HG03103 (cell line): ENCODE measurements around the gene VSNL1.

ENCODE experiments used
- ATAC-seq: cut with Tn5 transposase; IDR thresholded peaks from one replicate; pipeline ENCODE4 v1.9.1; 2021; ENCODE audit warnings: low read depth; ENCODE audit not compliant: unreplicated experiment

The VSNL1 gene

GRCh38 chr2:17579605-17580318 lies 39.3 kb downstream of the VSNL1 start:
- no peak for ATAC-seq

- ATAC-seq, result no peak
Measured at GRCh38 chr2:17580319-17580715, 39.8 kb downstream of the VSNL1 start.

DNA sequence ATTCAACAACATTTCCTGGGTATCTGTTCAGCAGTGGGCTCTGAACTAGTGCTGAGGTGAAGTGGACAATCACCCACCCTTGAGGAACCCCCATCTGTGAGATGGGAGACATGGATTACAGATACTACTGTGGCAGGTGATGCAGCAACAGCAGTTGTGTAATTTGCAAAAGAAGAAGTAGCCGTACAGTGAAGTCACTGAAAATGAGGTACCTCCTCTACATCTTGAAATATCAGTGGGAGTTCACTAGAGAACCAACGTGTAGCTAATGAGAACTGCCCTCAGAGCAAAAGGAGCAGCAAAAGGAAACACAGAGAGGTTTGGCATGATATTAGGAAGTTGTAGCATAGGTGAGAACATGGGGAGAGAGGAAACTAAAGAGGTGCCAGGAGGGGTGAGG lies 41.3 kb downstream of the VSNL1 start:
- no peak for ATAC-seq

DNA sequence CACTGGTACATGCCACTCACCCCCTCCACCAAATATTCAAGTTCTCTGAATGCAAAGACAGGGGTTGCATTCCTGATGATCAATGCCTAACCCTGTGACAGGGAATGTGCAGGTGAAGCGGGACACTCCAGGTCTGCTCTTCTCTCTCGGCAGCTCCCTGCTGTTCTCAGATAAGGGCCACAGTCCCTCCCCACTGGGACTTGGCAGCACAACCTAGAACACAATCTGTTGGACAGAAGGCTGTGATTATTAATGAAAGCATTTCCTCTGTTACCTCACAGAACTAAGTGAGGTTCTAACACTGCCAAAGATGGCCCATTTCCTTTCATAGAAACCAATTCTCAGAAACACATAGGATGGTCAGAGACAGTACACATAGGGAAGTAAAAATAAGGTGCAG lies 42.7 kb downstream of the VSNL1 start:
- no peak for ATAC-seq

GRCh38 chr2:17583646-17584045 lies 43.1 kb downstream of the VSNL1 start:
- no peak for ATAC-seq

GRCh38 chr2:17584689-17585088 lies 44.2 kb downstream of the VSNL1 start:
- ATAC-seq, result no peak

DNA sequence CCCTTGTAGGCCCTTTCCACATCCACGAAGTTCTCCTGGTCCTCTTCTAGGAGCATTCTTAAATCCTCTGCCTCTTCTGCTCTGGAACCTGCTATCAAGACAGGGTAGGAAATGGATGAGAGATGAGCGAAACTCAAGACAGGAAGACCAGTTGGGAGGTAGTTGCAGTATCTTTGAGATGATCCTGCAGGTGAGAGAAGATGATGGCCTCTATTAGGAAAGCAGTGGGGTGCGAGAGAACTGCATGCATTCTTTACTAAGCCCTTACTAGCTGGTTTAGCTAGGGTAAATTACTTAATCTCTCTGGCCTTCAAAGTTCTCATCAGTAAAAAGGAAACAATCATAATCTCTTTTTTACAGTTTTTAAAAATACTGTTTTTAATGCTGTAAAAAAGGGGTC lies 47.0 kb downstream of the VSNL1 start:
- no peak for ATAC-seq

- ATAC-seq, result no peak
Measured at GRCh38 chr2:17588031-17588430, 47.5 kb downstream of the VSNL1 start.

GRCh38 chr2:17589406-17590035 lies 49.0 kb downstream of the VSNL1 start:
- ATAC-seq, result no peak

DNA sequence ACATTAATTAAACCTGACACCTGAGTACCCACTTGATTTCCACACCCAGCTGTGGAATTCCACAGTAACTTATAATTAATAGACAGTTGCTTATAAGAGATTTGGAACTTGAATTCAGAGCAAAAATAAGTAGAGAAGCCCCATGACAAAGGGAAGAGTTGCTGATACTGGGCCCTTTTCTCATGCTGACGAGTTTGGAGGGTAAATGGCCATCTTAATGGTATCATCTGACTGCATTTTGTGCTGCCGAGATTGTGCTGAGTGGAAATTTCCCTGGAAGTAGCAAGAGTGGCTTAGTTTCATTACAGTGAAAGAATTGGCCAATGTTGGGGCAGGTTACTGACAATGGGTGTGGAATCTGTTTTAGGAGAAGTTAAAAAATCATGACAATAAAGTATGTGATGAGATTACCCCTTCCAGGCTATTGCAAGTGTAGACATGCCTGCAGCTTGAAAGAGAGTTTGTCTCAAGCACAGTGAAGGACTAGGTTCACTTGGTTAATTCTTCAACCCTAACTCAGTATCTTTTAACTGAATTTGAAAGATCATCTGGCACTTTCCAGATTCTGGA lies 49.9 kb downstream of the VSNL1 start:
- ATAC-seq, result no peak

- ATAC-seq, result no peak
Measured at GRCh38 chr2:17591846-17592245, 51.4 kb downstream of the VSNL1 start.

GRCh38 chr2:17592731-17593409 lies 52.4 kb downstream of the VSNL1 start:
- no peak for ATAC-seq

- no peak for ATAC-seq
Measured at GRCh38 chr2:17593445-17593840, 52.9 kb downstream of the VSNL1 start.

DNA sequence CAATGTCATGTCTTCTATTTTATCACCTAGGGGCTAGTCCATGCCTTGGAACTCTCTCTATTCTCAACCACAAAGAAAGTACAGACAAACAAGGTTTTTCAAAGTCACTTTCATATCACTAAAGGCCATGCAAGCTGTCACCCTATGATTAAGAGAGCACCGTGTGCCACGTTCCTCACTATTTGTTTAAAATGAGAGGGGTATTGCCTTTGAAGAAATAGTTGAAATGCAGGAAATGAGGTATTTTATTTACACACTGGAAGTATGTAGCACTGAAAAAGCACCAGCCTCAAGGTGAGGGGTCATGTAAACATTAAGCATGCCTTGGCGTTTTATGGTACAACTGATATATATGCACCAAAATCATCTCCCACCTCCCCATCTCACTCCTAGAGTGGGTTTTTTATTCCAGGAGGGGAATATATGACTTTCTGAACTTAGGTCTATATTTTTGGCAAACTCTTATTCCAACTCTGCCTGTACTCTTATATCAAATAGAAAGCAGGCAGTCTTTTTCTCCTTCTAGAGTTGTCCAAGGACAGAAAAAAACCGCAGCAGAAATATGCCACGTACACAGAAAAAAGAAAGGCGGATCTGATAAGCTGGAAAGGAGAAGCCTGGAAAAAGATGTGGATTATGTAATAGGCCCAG lies 53.5 kb downstream of the VSNL1 start:
- no peak for ATAC-seq

GRCh38 chr2:17594533-17595401 lies 54.3 kb downstream of the VSNL1 start:
- no peak for ATAC-seq

GRCh38 chr2:17599617-17600016 lies 59.1 kb downstream of the VSNL1 start:
- no peak for ATAC-seq

GRCh38 chr2:17600556-17601204 lies 60.2 kb downstream of the VSNL1 start:
- ATAC-seq, result no peak

GRCh38 chr2:17604050-17604449 lies 63.6 kb downstream of the VSNL1 start:
- ATAC-seq, result no peak

DNA sequence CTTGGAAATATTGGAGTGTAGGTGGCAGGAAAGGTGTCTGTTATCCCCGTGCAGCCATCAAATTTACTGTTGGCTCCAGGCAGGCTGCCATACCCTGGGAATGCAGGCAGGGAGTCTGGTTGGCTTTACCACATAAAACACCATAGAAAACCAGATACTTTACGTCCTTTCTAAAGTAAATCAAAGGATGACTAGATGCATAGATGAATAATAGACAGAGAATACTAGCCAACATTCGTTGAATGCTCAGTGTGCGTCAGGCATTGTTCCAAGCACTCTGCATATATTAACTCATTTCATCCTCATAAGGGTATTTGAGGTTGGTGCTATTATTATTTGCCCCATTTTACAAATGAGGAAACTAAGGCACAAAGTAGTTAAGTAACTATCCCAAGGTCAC lies 65.2 kb downstream of the VSNL1 start:
- no peak for ATAC-seq

GRCh38 chr2:17606851-17607250 lies 66.4 kb downstream of the VSNL1 start:
- no peak for ATAC-seq
